Epithelial cell of esophagus (primary cell): ENCODE measurements around the gene CCL27.

Source experiments
- DNase-seq: peaks from one replicate; pipeline ENCODE4 v3.0.0; 2010; ENCODE audit warnings: low read depth
- H3K4me3 ChIP-seq: 2 replicates; pipeline ENCODE4 v1.5.1; 2011; ENCODE audit warnings: mild to moderate bottlenecking, low read length, control low read depth
- CTCF ChIP-seq: IDR thresholded peaks from 2 replicates; pipeline ENCODE4 v1.5.1; 2011; ENCODE audit warnings: low read depth, mild to moderate bottlenecking, low read length, control low read depth, inconsistent platforms; ENCODE audit not compliant: insufficient read depth; ENCODE audit errors: missing control alignments

Gene CCL27

GRCh38 chr9:34689116-34689470 lies 26.6 kb upstream of the CCL27 start:
- no peak overlapping the region for H3K4me3 ChIP-seq
- DNase-seq = no peak
- TF ChIP-seq CTCF = no peak

DNA sequence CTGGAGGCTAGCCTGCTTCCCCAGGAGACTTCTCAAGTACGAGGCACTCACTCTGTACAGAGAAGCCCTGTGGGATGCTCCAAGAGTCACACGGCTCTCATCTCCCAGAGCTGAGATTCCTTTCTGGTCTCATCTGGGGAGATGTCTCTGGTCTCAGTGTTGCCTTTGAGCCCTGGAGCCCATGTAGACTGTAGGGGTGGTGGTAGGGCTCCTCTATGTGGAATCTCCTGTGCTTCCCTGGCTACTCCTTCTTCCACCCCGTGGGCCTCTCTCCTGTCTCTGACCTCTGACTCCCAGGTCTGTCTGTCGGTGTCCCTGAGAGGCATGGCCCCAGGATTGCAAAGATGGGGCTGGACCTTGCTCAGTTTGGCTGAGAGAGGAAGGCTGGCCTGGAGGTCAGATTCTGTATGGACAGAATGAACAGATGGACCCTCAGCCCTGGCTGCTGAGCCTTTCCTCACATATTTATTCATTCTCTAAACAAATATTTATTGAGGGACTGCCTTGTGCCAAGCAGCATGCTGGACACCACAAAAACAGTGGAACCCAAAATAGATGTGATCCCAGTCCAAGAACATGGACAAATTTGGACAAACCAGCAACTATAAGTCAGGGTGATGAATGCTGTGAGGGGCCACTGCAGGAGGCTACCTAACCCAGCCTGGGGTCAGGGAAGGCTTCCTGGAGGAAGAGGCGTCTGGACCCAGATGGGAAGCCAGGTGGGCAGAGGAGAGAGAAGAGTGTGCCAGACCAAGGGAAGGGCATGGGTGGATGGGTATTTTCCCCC lies 26.1 kb upstream of the CCL27 start:
- no peak overlapping the region for H3K4me3 ChIP-seq
- DNase-seq = no peak
- TF ChIP-seq CTCF = no peak

DNA sequence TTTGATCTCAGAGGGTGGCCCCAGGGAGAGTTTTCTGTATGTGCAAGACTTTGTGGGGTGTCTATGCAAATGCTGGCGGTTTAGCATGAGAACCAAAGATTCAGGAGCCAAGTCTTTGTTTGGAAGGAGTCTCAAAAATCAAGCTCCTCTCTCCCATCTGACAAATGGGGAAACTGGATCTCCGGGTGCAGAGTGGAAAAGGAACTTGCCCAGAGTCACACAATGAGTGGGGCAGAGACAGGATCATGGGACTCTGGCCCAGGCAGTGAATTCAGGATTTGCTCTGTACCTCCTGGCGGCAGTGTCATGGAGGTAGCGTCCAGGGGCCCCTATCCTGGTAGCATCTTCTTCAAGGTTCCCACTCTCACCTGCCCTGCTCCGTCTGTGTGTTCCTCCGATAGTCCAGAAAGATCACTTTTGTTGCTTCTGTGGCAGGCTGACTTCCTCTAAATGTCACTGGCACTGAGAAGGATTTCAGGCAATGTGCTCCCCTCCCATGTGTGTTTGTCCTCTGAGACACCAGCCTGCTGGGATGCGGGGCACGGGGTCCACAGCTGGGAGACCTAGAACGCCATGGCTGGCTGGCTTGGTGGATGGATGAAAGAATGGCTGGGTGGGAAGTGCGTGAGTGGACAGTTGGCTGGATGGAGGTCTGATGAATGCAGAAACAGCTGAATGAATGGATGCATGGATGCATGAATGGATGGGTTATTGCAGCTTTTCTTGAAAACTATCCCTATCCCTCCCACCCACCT lies 25.0 kb upstream of the CCL27 start:
- TF ChIP-seq CTCF = no peak
- DNase-seq = no peak
- H3K4me3 ChIP-seq = no peak overlapping the region

- no peak overlapping the region for H3K4me3 ChIP-seq
- no peak for TF ChIP-seq CTCF
- no peak for DNase-seq
Measured at GRCh38 chr9:34686732-34687131, 24.3 kb upstream of the CCL27 start.

DNA sequence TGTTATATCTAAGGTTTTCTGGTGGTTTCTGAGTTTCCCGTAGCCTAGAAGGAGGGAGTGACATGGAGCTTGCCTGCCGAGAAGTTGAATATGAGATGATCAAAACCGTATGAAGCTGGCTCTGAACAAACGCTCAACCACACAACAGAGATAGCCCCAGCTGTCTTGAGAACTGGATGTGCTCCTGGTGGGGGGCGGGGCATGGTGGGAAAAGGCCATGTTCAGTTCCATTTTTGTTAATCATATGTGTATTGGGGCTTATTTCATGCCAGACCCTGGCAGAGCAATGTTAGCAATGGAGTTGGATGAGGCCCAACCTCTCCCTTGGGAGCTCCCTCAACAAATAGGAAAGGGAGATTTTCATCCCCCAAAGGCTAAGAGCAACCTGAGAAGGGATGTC lies 23.8 kb upstream of the CCL27 start:
- no peak overlapping the region for H3K4me3 ChIP-seq
- DNase-seq = no peak
- TF ChIP-seq CTCF = no peak

DNA sequence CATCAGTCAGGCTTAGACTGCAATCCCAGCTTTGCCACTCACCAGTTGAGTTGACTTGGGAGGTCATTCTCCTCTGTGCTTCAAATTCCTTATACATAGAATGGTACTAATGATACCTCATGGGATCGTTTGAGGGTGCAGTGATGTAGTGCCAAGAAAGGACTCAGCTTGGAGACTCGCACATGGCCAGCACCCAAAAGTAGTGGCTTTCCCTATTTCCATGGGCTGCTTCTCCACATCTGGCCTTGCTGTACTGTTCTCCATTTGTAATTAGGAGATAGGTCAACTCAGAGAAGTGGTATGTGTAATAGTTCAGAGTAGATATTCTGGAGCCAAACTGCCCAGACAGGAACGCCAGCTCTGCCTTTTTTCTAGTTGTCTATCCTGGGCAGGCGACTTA lies 23.1 kb upstream of the CCL27 start:
- no peak overlapping the region for H3K4me3 ChIP-seq
- no peak for TF ChIP-seq CTCF
- no peak for DNase-seq
